GM18520 (cell line): ENCODE data around the gene PARP8.

Experiments used
- ATAC-seq: cut with Tn5 transposase; IDR thresholded peaks from one replicate; pipeline ENCODE4 v1.9.1; 2021; ENCODE audit not compliant: unreplicated experiment

PARP8 gene

DNA sequence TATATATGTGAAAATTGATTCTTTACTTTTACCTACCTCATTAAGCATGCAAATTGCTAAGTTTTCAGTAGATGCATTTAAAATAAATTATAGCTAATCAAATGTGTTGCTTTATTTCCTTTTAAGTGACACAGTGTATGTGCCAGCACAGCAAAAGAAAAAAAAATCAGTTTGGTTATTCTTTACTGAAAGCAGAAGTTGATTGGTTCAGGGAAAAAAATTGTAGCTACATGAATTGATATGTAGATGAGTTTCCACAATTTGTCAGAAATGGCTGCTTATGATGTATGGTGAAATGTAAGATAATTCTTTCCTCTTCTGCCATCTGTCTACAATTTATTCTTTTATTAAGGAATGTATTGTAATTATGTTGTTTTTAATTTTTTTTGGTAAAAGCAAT is 57.8 kb downstream of the PARP8 start:
- no peak for ATAC-seq

DNA sequence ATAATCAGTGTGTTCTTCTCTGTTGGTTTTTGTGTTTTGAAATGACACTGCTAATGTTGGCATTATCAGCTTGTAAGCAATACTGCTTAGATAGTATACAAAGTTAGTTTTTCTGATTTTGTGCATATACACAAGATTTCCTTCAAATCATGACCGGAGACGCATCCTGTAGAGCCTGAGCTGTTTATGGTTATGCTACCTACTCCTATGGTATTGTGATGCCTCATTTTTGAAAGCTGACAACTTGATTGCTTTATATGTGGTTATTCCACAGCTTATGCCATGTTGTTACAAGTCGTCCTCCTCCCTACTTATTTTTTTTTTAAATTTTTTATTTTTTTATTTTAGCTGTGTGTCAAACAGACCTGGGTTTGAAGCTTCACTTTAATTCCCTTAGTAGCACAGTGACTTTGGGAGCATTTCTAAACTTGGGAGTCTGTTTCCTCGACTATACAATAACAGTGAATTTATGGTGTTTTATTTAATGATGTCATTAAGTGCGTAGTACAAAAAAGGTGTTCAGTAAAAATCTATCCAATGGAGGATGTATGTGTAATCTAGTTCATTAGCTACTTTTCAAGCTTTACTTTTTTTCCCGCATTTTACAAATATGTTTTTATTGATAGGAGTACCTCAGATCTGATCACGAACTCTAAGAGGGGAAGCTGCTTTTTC is 59.5 kb downstream of the PARP8 start:
- ATAC-seq: no peak

GRCh38 chr5:50726475-50727148 is 60.2 kb downstream of the PARP8 start:
- no peak for ATAC-seq

- ATAC-seq: no peak
Observed at GRCh38 chr5:50727149-50727496, 60.7 kb downstream of the PARP8 start.

DNA sequence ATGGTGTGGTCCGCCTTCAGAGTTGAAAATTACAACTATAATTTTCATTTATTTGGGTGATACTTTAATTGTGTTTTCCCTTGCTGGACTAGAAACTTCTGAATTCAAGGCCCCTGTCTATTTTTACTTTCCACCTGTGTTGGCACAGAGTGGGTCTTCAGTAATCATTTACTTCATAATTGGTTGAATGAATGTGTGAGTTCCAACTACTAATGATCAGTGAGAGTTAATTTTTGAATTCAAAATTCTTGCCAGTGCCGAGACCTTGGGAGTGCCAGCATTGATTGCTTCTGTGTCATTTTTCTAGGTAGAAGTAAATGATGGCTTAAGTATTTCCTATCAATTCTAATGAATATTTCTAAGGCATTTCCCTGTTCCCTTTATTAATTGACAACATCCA is 61.4 kb downstream of the PARP8 start:
- ATAC-seq: no peak

GRCh38 chr5:50730336-50730735 is 63.9 kb downstream of the PARP8 start:
- ATAC-seq: no peak

GRCh38 chr5:50730841-50731240 is 64.4 kb downstream of the PARP8 start:
- ATAC-seq: no peak

DNA sequence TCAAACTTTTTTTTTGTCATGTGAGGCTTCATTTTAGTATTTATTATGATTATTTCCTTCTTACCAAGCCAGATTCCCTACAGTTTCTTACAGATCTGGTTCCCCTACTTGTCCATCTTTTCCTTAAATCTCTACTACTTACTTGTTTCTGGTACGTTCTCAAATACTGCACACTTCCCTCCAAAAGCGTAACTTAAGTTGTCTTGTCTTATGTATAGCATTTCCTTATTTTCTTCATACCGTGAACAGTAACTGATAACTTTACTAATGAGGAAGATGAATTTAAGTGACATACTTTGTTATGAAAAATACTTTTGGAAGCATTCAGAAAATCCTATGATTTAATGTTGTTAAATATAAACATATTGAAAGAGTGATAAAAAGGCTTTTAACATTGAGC is 67.3 kb downstream of the PARP8 start:
- ATAC-seq: no peak

GRCh38 chr5:50738864-50739263 is 72.4 kb downstream of the PARP8 start:
- no peak for ATAC-seq

DNA sequence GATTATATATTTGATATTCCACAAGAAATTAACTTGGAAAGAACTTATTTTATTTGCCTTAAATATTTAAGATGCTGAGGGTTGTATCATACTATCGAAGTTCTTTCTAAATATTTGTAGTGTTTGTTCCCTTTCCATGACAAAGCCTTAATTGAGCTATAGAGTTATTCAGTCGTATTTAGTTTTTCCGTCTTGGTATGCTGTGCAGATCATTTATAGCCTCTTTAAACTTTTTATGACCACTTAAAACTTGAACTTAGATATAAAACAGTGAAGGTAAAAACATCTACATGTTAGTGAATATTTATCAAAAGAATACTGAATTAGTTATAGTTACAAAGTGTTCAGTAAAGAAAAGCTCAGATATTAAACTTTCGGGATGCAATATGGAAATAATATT is 74.4 kb downstream of the PARP8 start:
- no peak for ATAC-seq

DNA sequence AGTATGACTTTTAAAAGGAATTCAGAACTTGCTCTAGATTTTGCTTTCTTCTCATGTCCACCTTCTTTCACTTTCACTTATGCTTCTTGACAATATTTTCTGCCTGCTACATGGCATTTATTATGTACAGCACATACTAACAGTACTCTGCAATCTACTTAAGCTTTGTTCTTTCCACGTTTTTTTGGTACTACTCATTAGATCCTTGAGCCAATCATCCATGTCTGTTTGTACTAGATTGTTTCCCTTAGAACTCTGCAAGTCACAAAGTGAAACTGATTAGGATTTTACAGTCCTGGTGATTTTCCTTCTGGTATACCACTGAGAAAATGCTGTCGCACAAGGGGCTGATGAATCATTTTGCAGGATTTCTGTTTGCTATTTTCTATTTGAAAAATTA is 78.3 kb downstream of the PARP8 start:
- peak; percentile 46 for ATAC-seq

DNA sequence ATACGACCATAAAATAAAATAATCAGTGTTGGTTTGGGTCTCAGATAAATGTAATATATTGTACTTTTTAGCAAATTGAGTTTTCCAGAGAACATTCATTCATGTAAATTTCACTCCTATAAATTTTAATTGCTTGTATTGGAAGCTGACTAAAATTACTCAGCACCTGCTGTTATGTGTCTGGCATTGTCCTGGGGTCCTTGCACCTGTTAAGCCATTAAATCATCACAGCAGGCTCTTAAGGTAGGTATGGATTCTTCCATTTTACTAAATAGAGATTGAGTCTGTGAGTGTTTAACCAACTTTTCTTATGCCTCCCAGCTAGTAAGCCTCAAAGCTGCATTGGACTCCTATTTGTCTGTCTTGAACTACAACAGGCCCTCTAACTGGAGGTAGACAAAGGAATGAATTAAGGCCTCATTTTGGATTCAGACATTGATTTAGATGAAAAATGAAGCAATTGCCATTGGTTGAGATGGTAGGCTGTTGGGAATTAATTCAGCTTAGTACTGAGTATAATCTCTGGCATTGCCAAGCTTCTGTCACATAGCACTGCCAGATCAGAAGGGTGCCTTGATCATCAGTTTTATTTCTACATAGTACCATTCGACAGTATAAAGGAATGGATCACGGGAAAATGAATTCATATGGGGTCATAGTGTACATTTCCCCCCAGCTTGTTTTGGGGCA is 78.9 kb downstream of the PARP8 start:
- ATAC-seq: no peak

- no peak for ATAC-seq
Observed at GRCh38 chr5:50749181-50749580, 82.7 kb downstream of the PARP8 start.

GRCh38 chr5:50749873-50750272 is 83.4 kb downstream of the PARP8 start:
- ATAC-seq: no peak

GRCh38 chr5:50751064-50751657 is 84.7 kb downstream of the PARP8 start:
- ATAC-seq: peak; percentile 79

DNA sequence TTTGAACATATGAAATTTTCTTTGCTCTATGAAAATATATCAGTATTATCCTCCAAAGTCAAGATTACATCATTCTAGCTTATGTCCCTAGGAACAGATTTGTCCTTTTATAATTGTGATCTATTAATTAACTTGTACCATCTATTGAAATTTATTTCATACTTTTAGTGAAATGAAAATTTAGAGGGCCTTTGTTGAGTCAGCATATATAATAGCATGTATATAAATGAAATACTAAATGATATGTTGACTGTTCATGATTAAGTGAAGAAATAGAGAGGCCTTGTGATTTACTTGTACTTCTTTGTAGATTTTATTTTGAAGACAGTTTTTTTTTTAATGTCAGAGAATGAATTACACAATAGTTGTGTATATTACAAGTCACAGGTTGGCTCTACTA is 86.4 kb downstream of the PARP8 start:
- no peak for ATAC-seq

- no peak for ATAC-seq
Observed at GRCh38 chr5:50759526-50760270, 93.3 kb downstream of the PARP8 start.

DNA sequence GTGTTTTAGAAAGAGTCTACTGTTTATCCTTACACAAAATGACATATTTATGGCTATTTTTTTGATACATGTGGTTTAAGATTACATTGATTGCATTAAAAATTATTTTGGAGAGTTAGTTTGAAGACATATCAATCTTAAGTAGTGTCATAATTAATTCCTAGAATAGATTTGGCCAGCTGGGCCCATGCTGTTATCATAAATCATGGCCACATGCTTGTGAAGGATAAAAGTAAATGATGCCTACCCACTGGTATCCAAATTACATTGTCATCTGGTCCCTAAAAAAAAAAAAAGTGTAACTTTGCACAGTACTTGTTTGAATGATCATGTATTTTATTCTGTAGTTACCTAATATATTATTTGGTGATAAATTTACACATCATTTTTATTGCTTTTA is 96.9 kb downstream of the PARP8 start:
- ATAC-seq: no peak

DNA sequence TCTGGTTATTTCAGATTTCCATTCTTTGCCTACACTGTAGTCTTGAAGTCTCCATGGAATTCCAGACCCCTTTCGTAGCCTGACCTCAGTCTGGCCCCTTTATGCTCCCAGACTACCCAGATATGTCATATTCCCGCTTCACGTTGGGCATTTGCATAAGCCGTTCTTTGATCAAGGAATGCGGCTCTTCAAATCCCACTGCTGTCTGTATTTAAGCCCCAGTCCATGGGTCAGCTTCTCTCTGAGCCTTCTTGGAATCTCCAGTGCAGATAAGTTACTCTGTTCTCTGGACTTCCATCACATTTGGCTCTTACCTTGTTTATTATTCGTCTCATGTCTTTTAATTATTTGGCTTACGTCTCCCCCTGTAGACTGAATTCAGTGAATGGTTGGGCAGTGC is 97.4 kb downstream of the PARP8 start:
- no peak for ATAC-seq

GRCh38 chr5:50766042-50766441 is 99.6 kb downstream of the PARP8 start:
- no peak for ATAC-seq

- no peak for ATAC-seq
Observed at GRCh38 chr5:50766462-50766861, 100.0 kb downstream of the PARP8 start.
